Effector CD4-positive, alpha-beta T cell (primary cell): ENCODE measurements around the gene RTTN.
"Not testable (repeated sequence)": the region's sequence is repeated elsewhere in the genome, so short reads cannot be mapped to it uniquely, and the experiment has no call there.

Experiments
- DNase-seq: peaks from one replicate; pipeline ENCODE4 v3.0.0-alpha.2; 2020

RTTN gene

GRCh38 chr18:70151614-70152013 is 53.9 kb downstream of the RTTN start:
- no peak for DNase-seq

DNA sequence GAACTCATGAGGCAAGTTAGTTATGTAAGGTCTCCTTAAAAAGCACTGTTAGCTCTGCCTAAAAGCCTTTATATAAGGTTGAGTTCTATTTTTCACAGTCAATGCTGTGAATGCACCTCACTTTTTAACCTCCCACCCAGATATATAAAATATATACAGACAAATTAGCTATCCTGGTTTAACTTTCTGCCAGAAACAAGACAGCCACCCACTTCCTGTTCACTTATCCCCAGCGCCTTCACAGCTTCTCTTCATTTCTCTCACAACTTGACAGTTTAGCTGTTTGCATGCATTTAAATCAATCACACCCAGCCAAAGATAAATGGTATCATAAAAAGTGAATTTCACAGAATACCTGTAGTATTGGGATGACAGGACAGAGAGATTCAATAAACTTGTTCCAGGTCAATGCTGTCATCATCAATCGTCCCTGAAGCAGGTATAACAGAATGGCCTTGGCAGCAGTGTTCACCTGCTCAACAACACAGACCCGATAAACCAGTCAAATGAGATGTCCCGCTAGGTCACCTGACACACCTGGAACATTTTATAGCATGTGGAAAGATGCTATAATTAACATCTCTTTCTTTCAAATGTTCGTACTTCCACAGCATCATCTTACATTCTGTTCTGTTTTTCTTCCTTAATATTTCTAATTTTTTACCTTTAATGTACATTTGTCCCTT is 55.7 kb downstream of the RTTN start:
- no peak for DNase-seq

GRCh38 chr18:70149156-70149555 is 56.3 kb downstream of the RTTN start:
- no peak for DNase-seq

GRCh38 chr18:70148039-70148938 is 57.2 kb downstream of the RTTN start:
- no peak for DNase-seq

GRCh38 chr18:70146174-70146573 is 59.3 kb downstream of the RTTN start:
- no peak for DNase-seq

- no peak for DNase-seq
These were observed 63.5 kb downstream of the RTTN start for GRCh38 chr18:70142001-70142400.

GRCh38 chr18:70139138-70139537 is 66.3 kb downstream of the RTTN start:
- no peak for DNase-seq

DNA sequence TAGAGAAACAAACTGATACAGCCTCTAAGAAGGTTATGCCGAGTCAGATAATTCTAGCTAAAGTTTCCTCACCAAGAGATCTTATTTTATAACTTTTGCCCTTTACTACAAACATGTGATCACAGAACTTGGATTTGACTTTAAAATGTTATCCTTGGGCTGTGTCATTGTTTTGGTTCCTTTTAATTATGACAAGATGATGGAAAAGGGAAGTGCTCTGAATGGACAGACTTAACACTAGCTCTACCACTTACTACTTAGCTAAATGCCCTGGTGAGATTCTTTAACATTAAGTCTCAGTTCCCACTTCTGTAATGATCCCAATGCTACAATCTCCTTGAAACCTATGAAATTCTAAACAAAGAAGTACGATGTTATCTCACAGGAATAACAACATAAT is 69.9 kb downstream of the RTTN start:
- DNase-seq, result no peak

DNA sequence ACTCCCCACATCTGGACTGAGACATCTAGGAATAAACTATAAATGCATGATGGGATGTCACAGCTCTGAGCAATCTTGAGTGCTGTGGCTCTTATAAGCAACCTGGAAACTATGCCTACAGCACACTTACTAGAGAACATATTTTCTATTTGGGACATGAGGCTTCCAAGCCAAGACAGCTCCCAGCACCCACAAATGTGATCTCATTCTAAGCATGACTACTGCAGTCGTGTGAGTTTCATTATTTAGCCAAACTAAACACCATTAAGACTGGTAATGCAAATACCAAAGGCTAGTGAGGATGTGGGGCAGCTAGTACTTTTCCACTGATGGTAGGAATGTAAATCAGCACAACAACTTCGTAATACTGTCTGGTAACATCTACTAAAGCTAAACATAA is 72.5 kb downstream of the RTTN start:
- no peak for DNase-seq

DNA sequence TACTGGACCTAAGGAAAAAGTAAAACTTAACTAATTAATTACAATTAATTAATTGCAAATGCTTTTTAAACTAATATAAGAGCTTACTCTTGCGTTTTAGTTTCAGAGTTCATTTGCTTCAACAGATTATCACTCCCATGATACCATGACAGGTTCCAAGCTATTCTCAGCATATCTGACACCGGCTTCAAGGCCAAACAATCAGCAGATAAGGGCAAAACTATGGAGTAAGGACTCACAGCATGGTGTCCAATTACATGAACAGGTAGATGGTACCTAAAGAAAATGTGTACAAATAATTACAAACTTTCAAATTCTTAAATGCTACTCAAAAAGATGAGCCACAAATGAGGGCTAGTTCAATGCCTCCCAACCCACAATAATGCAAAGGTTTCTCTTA is 77.2 kb downstream of the RTTN start:
- DNase-seq, result no peak

- no peak for DNase-seq
These were observed 78.1 kb downstream of the RTTN start for GRCh38 chr18:70127359-70127758.

GRCh38 chr18:70126832-70127231 is 78.7 kb downstream of the RTTN start:
- DNase-seq, result no peak

DNA sequence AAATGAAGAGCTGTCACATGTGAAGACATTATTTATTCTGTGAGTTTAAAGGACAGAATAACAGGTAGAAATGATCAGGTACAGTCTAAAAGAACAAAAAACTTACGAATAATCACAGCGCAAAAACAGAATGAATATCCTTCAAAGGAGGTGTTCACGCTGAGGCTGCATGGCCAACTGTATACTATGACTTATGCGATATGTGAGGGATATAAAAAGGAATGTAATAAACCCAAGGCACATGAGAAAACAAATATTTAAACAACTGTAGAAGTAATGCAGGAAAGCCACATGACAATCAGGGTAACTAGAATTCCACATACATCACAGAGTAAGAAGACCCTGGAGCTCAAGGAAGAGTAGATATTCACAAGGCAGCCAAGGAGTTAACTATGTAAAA is 81.3 kb downstream of the RTTN start:
- no peak for DNase-seq

GRCh38 chr18:70121842-70122241 is 83.6 kb downstream of the RTTN start:
- DNase-seq, result no peak

GRCh38 chr18:70116949-70117348 is 88.5 kb downstream of the RTTN start:
- DNase-seq, result no peak

DNA sequence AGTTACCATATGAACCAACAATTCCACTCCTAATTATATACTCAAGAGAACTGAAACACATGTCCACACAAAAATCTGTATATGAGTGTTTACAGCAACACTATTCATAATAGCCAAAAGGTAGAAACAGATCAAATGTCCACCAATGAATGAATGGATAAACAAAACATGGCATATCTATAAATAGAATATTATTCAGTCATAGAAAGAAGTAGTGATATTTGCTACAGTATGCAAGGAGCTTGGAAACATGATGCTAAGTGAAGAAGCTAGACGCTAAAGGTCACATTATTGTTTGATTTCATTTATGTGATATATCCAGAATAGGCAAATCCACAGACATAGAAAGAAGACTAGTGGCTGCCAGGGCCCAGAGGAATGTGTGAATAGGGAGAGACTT is 92.0 kb downstream of the RTTN start:
- DNase-seq, result no peak

DNA sequence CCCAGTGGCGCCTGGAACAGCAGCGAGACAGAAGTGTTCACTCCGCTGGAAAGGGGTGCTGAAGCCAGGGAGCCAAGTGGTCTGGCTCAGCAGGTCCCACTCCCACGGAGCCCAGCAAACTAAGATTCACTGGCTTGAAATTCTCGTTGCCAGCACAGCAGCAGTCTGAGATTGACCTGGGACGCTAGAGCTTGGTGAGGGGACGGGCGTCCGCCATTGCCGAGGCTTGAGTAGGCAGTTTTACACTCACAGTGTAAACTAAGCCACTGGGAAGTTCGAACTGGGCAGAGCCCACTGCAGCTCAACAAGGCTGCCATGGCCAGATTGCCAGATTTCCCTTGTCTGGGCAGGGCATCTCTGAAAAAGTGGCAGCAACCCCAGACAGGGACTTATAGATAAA is 94.8 kb downstream of the RTTN start:
- DNase-seq, result no peak

DNA sequence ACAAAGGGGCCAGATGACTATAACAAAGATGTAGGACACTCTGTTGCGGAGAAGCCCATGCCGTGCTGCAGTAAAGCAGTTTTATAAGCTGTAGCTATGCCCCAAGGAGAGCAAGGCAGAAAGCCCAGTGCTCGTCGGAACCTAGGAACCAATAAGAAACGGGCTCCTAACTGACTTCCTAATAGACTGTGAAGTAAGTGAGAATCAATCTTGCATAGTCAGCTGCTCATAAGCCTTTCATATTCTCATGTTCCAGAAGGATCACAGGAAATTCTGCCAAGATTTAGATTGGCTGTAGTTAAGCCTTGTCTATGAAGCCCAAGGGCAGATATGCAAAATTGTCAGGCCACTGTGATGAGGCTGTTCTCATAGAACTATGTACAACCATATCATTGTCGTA is 98.4 kb downstream of the RTTN start:
- no peak for DNase-seq

DNA sequence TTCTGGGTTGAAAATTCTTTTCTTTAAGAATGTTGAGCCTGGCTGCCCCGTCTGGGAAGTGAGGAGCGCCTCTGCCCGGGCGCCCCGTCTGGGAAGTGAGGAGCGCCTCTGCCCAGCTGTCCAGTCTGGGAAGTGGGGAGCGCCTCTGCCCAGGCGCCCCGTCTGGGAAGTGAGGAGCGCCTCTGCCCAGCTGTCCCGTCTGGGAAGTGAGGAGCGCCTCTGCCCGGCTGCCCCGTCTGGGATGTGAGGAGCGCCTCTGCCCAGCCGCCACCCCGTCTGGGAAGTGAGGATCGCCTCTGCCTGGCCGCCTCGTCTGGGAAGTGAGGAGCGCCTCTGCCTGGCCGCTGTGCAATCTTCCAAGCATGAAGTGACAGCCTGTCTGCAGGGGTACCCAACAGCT is 102.6 kb downstream of the RTTN start:
- not testable (repeated sequence) for DNase-seq

- DNase-seq, result no peak
These were observed 115.6 kb downstream of the RTTN start for GRCh38 chr18:70089858-70090257.

- no peak for DNase-seq
These were observed 119.4 kb downstream of the RTTN start for GRCh38 chr18:70086085-70086484.

- no peak for DNase-seq
These were observed 119.8 kb downstream of the RTTN start for GRCh38 chr18:70085641-70086040.

GRCh38 chr18:70082430-70082829 is 123.1 kb downstream of the RTTN start:
- no peak for DNase-seq

DNA sequence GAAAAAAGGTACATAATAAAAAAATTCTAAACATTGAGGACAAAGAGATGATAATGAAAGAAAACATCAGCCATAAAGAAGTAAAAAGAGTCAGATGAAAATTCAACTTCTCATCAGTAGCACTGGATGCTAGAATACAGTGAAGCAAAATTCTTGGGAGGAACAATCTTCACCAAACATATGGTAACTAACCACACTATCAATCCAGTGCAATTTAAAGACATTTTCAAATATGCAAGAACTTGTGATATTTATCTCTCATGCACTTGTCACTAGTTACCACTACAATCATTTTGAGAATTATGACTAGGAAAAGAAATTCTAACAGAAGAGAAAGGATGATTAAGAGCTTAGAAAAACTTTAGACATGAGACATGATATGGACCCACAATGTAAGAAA is 127.4 kb downstream of the RTTN start:
- DNase-seq, result no peak
